Lung (tissue), 12 donors: Measurements from ENCODE around the gene CD2BP2. TPM values are rescaled to one million over a fixed set of nuclear protein-coding genes. Genes with fewer than 3 reads are reported as not detected.
"Not testable (repeated sequence)": the region's sequence is repeated elsewhere in the genome, so short reads cannot be mapped to it uniquely, and the experiment has no call there.

Source experiments
- ATAC-seq: fragments of 200-7000 bp; cut with Tn5 transposase; one replicate; pipeline ENCODE4 v1.9.1; 2020; ENCODE audit warnings: moderate number of reproducible peaks; ENCODE audit not compliant: insufficient read depth, low FRiP score
- DNase-seq, 3 donors: peaks; one replicate each; pipeline ENCODE4 v3.0.0-alpha.2; 2013 to 2017
- H3K27ac ChIP-seq, 2 donors: one replicate each; pipeline ENCODE4 v1.5.1; 2013; ENCODE audit warnings: mild to moderate bottlenecking in 2 of 2, moderate library complexity in 2 of 2, control low read depth in 1 of 2, inconsistent platforms in 1 of 2, low read depth in 1 of 2, low read length in 1 of 2
- H3K27me3 ChIP-seq, 3 donors: one replicate each; pipeline ENCODE4 v1.5.1; 2013; ENCODE audit warnings: low read length in 2 of 3; ENCODE audit not compliant: control insufficient read depth in 3 of 3, insufficient read depth in 3 of 3
- H3K36me3 ChIP-seq, 4 donors: one replicate each; pipeline ENCODE4 v1.5.1; 2013; ENCODE audit warnings: low read length in 4 of 4, mild to moderate bottlenecking in 1 of 4, moderate library complexity in 1 of 4; ENCODE audit not compliant: control insufficient read depth in 4 of 4, insufficient read depth in 4 of 4
- H3K4me1 ChIP-seq, 5 donors: one replicate each; pipeline ENCODE4 v1.5.1; 2013; ENCODE audit warnings: low read length in 5 of 5, mild to moderate bottlenecking in 2 of 5, moderate library complexity in 1 of 5; ENCODE audit not compliant: control insufficient read depth in 5 of 5, insufficient read depth in 5 of 5
- H3K4me3 ChIP-seq: one replicate; pipeline ENCODE4 v1.5.1; 2013; ENCODE audit warnings: mild to moderate bottlenecking, control low read depth, moderate library complexity
- H3K9ac ChIP-seq, 2 donors: one replicate each; pipeline ENCODE4 v1.5.1; 2013; ENCODE audit warnings: low read length in 2 of 2, control low read depth in 1 of 2; ENCODE audit not compliant: insufficient read depth in 1 of 2
- H3K9me3 ChIP-seq, 4 donors: one replicate each; pipeline ENCODE4 v1.5.1; 2013; ENCODE audit warnings: low read length in 3 of 4, mild to moderate bottlenecking in 1 of 4, moderate library complexity in 1 of 4; ENCODE audit not compliant: control insufficient read depth in 4 of 4, insufficient read depth in 3 of 4
- WGBS, 2 donors: extraction: QIAGEN DNeasy Blood & Tissue Kit; methylation state at CpG; one replicate each; pipeline ENCODE4 v1.1.7; 2013; 5-methylcytosine and 5-hydroxymethylcytosine counted together
- polyA plus RNA-seq, 2 donors: library from polyadenylated mRNA; stranded (reverse); fragments of 200-250 nt; gene quantifications; one replicate each; pipeline ENCODE4 v1.2.1, GENCODE V29; 2013
- total RNA-seq, 2 donors: library from RNA; depleted of rRNA in 1 of 2; stranded (reverse); fragments of >200 nt in 1 of 2; gene quantifications; one replicate each; pipeline ENCODE4 v1.2.1, GENCODE V29; 2014 to 2021
- TF ChIP-seq, protein P1 (sequence below): IDR thresholded peaks from 2 replicates; pipeline ENCODE4 v1.5.1; 2012; ENCODE audit warnings: mild to moderate bottlenecking; ENCODE audit errors: control extremely low read depth, extremely low read depth
- donor health status: control.
- donor health status: control.
- donor health status: Bipolar disorder and iron deficiency.
- donor health status: healthy.
- donor health status: DM: yes; HTN: yes; CAD: no.

CD2BP2 gene
- total and polyA plus RNA-seq, 4 donors, result 37.5 to 69.8 (median 46.3) TPM

DNA sequence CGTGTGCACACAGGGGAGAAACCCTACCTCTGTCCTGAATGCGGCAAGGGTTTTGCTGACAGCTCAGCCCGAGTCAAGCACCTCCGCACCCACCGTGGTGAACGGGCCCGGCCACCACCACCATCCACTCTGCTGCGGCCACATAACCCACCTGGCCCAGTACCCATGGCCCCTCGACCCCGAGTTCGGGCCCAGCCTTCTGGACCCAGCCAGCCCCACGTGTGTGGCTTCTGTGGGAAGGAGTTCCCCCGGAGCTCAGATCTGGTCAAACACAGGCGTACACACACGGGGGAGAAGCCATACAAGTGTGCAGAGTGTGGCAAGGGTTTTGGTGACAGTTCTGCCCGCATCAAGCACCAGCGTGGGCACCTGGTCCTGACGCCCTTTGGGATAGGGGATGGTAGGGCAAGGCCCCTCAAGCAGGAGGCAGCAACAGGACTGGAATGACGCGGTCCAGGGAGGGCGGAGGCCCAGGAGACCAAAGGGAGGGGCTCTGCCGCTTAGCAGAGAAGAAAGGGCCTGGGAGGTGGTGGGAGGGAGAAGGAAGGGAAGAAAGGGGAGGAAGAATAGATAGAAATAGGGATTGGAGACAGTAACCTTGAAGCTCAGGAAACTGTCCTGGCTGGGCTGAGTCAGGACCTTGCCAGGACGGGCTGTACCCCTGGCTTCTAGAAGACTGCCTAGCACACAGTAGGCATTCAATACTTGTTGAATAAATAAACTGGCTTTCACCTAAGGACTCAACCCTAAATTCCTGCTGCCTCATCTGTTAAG lies 43.7 kb upstream of the CD2BP2 start:
- ATAC-seq, result no peak
- Histone ChIP-seq H3K9me3 (no peaks in the 10 kb centered on the region), H3K36me3 (peaks cover 0 to 12% (median 2%) of the 10 kb centered on the region in 4 donors), H3K27ac (no peak overlapping the region), H3K27me3 (no peaks in the 10 kb centered on the region), H3K4me1 (peaks cover 0 to 27% (median 4%) of the 10 kb centered on the region in 5 donors), H3K4me3 (no peak overlapping the region), H3K9ac (no peak overlapping the region)
- no peak for DNase-seq
- TF ChIP-seq, protein P1, sequence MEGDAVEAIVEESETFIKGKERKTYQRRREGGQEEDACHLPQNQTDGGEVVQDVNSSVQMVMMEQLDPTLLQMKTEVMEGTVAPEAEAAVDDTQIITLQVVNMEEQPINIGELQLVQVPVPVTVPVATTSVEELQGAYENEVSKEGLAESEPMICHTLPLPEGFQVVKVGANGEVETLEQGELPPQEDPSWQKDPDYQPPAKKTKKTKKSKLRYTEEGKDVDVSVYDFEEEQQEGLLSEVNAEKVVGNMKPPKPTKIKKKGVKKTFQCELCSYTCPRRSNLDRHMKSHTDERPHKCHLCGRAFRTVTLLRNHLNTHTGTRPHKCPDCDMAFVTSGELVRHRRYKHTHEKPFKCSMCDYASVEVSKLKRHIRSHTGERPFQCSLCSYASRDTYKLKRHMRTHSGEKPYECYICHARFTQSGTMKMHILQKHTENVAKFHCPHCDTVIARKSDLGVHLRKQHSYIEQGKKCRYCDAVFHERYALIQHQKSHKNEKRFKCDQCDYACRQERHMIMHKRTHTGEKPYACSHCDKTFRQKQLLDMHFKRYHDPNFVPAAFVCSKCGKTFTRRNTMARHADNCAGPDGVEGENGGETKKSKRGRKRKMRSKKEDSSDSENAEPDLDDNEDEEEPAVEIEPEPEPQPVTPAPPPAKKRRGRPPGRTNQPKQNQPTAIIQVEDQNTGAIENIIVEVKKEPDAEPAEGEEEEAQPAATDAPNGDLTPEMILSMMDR, result no peak
- WGBS, 2 donors, result 83 to 88% methylated on average over 23 of the region's 23 CpGs

DNA sequence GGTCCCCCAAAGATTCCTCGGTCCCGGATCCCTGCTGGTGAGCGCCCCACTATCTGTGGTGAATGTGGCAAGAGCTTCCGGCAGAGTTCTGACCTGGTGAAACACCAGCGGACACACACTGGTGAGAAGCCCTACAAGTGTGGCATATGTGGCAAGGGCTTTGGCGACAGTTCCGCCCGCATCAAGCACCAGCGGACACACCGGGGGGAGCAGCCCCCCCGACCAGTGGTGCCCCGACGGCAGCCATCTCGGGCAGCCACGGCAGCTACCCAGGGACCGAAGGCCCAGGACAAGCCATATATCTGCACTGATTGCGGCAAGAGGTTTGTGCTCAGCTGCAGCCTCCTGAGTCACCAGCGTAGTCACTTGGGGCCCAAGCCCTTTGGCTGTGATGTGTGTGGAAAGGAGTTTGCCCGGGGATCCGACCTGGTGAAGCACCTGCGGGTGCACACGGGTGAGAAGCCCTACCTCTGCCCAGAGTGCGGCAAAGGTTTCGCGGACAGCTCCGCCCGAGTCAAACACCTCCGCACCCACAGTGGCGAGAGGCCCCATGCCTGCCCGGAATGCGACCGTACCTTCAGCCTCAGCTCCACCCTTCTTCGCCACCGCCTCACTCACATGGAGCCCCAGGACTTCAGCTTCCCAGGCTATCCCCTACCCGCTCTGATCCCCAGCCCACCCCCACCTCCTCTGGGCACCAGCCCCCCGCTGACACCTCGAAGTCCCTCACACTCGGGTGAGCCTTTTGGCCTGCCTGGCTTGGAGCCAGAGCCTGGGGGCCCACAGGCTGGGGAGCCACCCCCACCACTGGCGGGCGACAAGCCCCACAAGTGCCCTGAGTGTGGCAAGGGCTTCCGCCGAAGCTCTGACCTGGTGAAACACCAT lies 42.9 kb upstream of the CD2BP2 start:
- TF ChIP-seq, protein P1, result no peak
- no peaks in the 10 kb centered on the region for H3K27me3 ChIP-seq
- WGBS, 2 donors, result 87 to 90% methylated on average over 42 of the region's 42 CpGs

DNA sequence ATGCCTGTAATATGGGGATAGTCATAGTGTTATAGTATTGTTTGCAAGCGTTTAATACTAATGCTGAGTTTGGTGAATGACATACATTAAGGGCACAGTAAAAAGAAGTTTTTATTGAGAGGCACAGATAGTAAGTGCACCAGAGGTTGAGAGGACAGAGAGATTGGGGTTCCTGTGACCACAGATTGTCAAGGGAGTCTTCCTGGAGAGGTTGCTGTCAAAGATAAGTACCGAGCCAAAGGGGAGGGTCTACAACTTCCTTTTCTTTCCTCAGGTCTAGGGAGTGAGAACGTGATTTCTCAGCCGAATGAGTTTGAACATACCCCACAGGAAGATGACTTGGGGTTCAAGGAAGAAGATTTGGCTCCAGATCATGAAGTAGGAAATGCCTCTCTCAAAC lies 41.9 kb upstream of the CD2BP2 start:
- DNase-seq (no peak), ATAC-seq (no peak)
- H3K27me3 ChIP-seq, result no peaks in the 10 kb centered on the region
- H3K9ac ChIP-seq, result no peak overlapping the region
- TF ChIP-seq, protein P1, result no peak
- H3K36me3 ChIP-seq, result peaks cover 0 to 12% (median 2%) of the 10 kb centered on the region in 4 donors
- no peaks in the 10 kb centered on the region for H3K9me3 ChIP-seq
- H3K4me3 ChIP-seq, result no peak overlapping the region
- H3K4me1 ChIP-seq, result peaks cover 0 to 28% (median 4%) of the 10 kb centered on the region in 5 donors
- WGBS, 2 donors, result 50 to 67% methylated on average over 4 of the region's 4 CpGs
- H3K27ac ChIP-seq, result no peak overlapping the region

More for the DNA sequence above, 42.9 kb upstream of the CD2BP2 start:
- no peak for ATAC-seq
- H3K4me3 ChIP-seq, result no peak overlapping the region
- DNase-seq, result no peak
- peaks cover 0 to 28% (median 4%) of the 10 kb centered on the region in 5 donors for H3K4me1 ChIP-seq
- H3K9me3 ChIP-seq, result no peaks in the 10 kb centered on the region
- H3K36me3 ChIP-seq, result peaks cover 0 to 12% (median 2%) of the 10 kb centered on the region in 4 donors
- H3K9ac ChIP-seq, result no peak overlapping the region
- no peak overlapping the region for H3K27ac ChIP-seq

DNA sequence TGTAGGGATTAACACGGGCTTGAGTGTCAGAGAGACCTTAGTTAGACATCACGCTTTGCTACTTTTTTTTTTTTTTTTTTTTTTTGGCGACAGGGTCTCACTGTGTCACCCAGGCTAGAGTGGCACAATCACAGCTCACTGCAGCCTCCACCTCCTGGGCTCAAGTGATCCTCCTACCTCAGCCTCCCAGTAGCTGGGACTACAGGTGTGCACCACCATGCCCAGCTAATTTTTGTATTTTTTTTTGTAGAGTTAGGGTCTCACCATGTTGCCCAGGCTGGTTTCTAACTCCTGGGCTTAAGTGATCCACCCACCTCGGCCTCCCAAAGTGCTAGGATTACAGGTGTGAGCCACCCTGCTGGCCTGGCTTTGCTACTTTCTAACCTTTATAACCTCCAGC lies 41.5 kb upstream of the CD2BP2 start:
- DNase-seq, H3K27me3 ChIP-seq, H3K9me3 ChIP-seq, ATAC-seq, H3K9ac ChIP-seq, H3K4me3 ChIP-seq, H3K27ac ChIP-seq: not testable (repeated sequence)
- 78 to 84% methylated on average over 4 of the region's 4 CpGs for WGBS, 2 donors
- H3K36me3 ChIP-seq, result peaks cover 0 to 12% (median 2%) of the 10 kb centered on the region in 4 donors
- peaks cover 0 to 28% (median 4%) of the 10 kb centered on the region in 5 donors for H3K4me1 ChIP-seq
